Pancreas (tissue), 10 donors: Measurements from ENCODE around the gene ODAPH. TPM values are rescaled to one million over a fixed set of nuclear protein-coding genes. Genes with fewer than 3 reads are reported as not detected.
"Not testable (repeated sequence)": the region's sequence is repeated elsewhere in the genome, so short reads cannot be mapped to it uniquely, and the experiment has no call there.

ENCODE experiments used
- ATAC-seq, 4 donors: fragments of 200-7000 bp; cut with Tn5 transposase; one replicate each; pipeline versions ENCODE4 v1.8.0 to v1.9.1; 2020; ENCODE audit warnings: mild to moderate bottlenecking in 4 of 4, moderate library complexity in 4 of 4
- DNase-seq, 6 donors: peaks; one replicate each; pipeline ENCODE4 v3.0.0-alpha.2; 2020
- FAIRE-seq: peaks from 2 replicates; lab custom pipeline; 2012; peaks lifted over from hg19 to GRCh38; lab: Jason Lieb, UNC
- H3K27ac ChIP-seq, 4 donors: fragments of 200-600 bp; sonication (generic); 1 replicate in 3 of 4; 2 replicates in 1 of 4; pipeline versions ENCODE4 v1.5.0 to v1.8.0; 2020
- H3K27me3 ChIP-seq, 4 donors: fragments of 200-600 bp; one replicate each; pipeline ENCODE4 v1.8.0; 2021
- H3K36me3 ChIP-seq, 3 donors: fragments of 200-600 bp; sonication (generic) in 1 of 3; one replicate each; pipeline versions ENCODE4 v1.5.0 to v1.8.0; 2020 to 2021
- H3K4me1 ChIP-seq, 3 donors: fragments of 200-600 bp; one replicate each; pipeline ENCODE4 v1.8.0; 2021
- H3K4me3 ChIP-seq, 4 donors: fragments of 200-600 bp; sonication (generic) in 2 of 4; one replicate each; pipeline versions ENCODE4 v1.5.0 to v1.8.0; 2020 to 2021
- H3K9me3 ChIP-seq, 4 donors: fragments of 200-600 bp; one replicate each; pipeline ENCODE4 v1.8.0; 2021
- CTCF ChIP-seq, 4 donors: fragments of 200-600 bp; sonication (generic) in 3 of 4; IDR thresholded peaks; one replicate each; pipeline versions ENCODE4 v1.5.0 to v1.8.0; 2021; ENCODE audit warnings: antibody characterized with exemption in 4 of 4
- WGBS, 2 donors: extraction: QIAGEN DNeasy Blood & Tissue Kit; methylation state at CpG; one replicate each; pipeline ENCODE4 v1.1.7; 2013; 5-methylcytosine and 5-hydroxymethylcytosine counted together
- intact Hi-C, 3 donors: fragments of 100-400 bp; cut with DNase I; formaldehyde crosslinking; loops; one replicate each; pipeline versions ENCODE4 v1.11.1 to v1.14.2; 2022
- polyA plus RNA-seq, 2 donors: library from polyadenylated mRNA; stranded (reverse); fragments of 200-250 nt; gene quantifications; one replicate each; pipeline ENCODE4 v1.2.3, GENCODE V29; 2013
- total RNA-seq, 6 donors: library from RNA; stranded (reverse); fragmentation: NEBNext Ultra II Directional in 4 of 6; extraction: Animal tissue kit (Norgen Biotek cat#: 25700) in 4 of 6; gene quantifications; one replicate each; pipeline versions ENCODE4 v1.2.1 to v1.2.4, GENCODE V29; 2021 to 2023
- donor health status: healthy with polysubstance abuse.
- donor health status: DM: no; HTN: no; CAD: no; lungs with moderate emphysema.
- donor health status: DM: no; HTN: no; CAD: no.
- donor health status: control.
- donor health status: control.
- donor health status: Bipolar disorder and iron deficiency.
- donor health status: DM: yes; HTN: yes; CAD: no.
- donor health status: DM: no; HTN: no; CAD: no.
- donor health status: DM: no; HTN: no; CAD: no.
- donor health status: DM: yes; HTN: yes; CAD: no.

Gene ODAPH
- total RNA-seq (not detected), polyA plus RNA-seq (not detected)

GRCh38 chr4:75555294-75556164 is at the start of gene ODAPH:
Gene ODAPH (plus strand): TSS chr4:75556066. CDS start chr4:75556083, 17 bp downstream.
- Histone ChIP-seq H3K36me3 (no peaks in the 10 kb centered on the region), H3K9me3 (no peaks in the 10 kb centered on the region), H3K27me3 (no peaks in the 10 kb centered on the region), H3K4me3 (no peak within 1 kb of the TSS), H3K27ac (no peak within 1 kb of the TSS), H3K4me1 (no peaks in the 10 kb centered on the region)
- TF ChIP-seq CTCF (IDR thresholded peaks at IDR 0.05) = no peak
- FAIRE-seq (no peak), ATAC-seq (no peak), DNase-seq (no peak)
- intact Hi-C loops = no loop called here
- 53 to 56% methylated on average over 9 of the region's 9 CpGs for WGBS, 2 donors

- intact Hi-C loops, ATAC-seq, H3K36me3 ChIP-seq, DNase-seq, H3K27me3 ChIP-seq, FAIRE-seq, H3K4me3 ChIP-seq, H3K9me3 ChIP-seq, H3K27ac ChIP-seq: not testable (repeated sequence)
- 61 to 64% methylated on average over 4 of the region's 4 CpGs for WGBS, 2 donors
- peaks cover 8 to 28% (median 27%) of the 10 kb centered on the region in 3 donors for H3K4me1 ChIP-seq
Observed at GRCh38 chr4:75509592-75509991, 46.3 kb upstream of the ODAPH start.

GRCh38 chr4:75511841-75512240 is 44.0 kb upstream of the ODAPH start:
- H3K4me1 ChIP-seq = peaks cover 14 to 38% (median 35%) of the 10 kb centered on the region in 3 donors
- WGBS, 2 donors = 67 to 69% methylated on average over 3 of the region's 3 CpGs
- peak overlapping the region in 2 of 4 donors; percentile 17 to 29 for H3K27ac ChIP-seq
- TF ChIP-seq CTCF (IDR thresholded peaks at IDR 0.05) = no peak
- peak overlapping the region in 1 of 4 donors; percentile 73 for H3K4me3 ChIP-seq
- DNase-seq = no peak
- intact Hi-C loops = no loop called here
- no peaks in the 10 kb centered on the region for H3K9me3 ChIP-seq
- no peak for ATAC-seq
- no peaks in the 10 kb centered on the region for H3K36me3 ChIP-seq
- H3K27me3 ChIP-seq = no peaks in the 10 kb centered on the region
- FAIRE-seq = no peak

GRCh38 chr4:75512386-75513211 is 43.3 kb upstream of the ODAPH start:
- peaks cover 14 to 38% (median 35%) of the 10 kb centered on the region in 3 donors for H3K4me1 ChIP-seq
- FAIRE-seq (no peak), ATAC-seq (no peak), DNase-seq (no peak)
- peak overlapping the region in 3 of 4 donors; percentile 47 to 73 (median 72) for H3K4me3 ChIP-seq
- TF ChIP-seq CTCF (IDR thresholded peaks at IDR 0.05) = no peak
- WGBS, 2 donors = 42 to 52% methylated on average over 6 of the region's 6 CpGs
- H3K9me3 ChIP-seq = no peaks in the 10 kb centered on the region
- peak overlapping the region in 2 of 4 donors; percentile 17 to 97 for H3K27ac ChIP-seq
- intact Hi-C loops = no loop called here
- H3K27me3 ChIP-seq = no peaks in the 10 kb centered on the region
- no peaks in the 10 kb centered on the region for H3K36me3 ChIP-seq

- Histone ChIP-seq H3K36me3 (no peaks in the 10 kb centered on the region), H3K27me3 (no peaks in the 10 kb centered on the region), H3K9me3 (no peaks in the 10 kb centered on the region), H3K27ac (peak overlapping the region; percentile 81 to 98 (median 96)), H3K4me1 (peaks cover 14 to 41% (median 35%) of the 10 kb centered on the region in 3 donors), H3K4me3 (peak overlapping the region; percentile 47 to 73 (median 70))
- intact Hi-C loops = no loop called here
- WGBS, 2 donors = 0 to 2% methylated on average over 12 of the region's 12 CpGs
- ATAC-seq (peak in 2 of 4 donors; percentile 1 to 2), DNase-seq (no peak), FAIRE-seq (no peak)
- TF ChIP-seq CTCF (IDR thresholded peaks at IDR 0.05) = no peak
Observed at GRCh38 chr4:75513526-75514130, 42.2 kb upstream of the ODAPH start.
